Right ventricle myocardium inferior (tissue), 1 donor: ENCODE measurements around the gene MYOG. TPM values are rescaled to one million over a fixed set of nuclear protein-coding genes. Genes with fewer than 3 reads are reported as not detected.

Experiments used
- ATAC-seq: fragments of 200-7000 bp; cut with Tn5 transposase; one replicate; pipeline ENCODE4 v1.9.1; 2020; ENCODE audit warnings: mild to moderate bottlenecking, moderate library complexity
- DNase-seq: peaks from one replicate; pipeline ENCODE4 v3.0.0; 2021; ENCODE audit errors: missing footprints
- intact Hi-C: fragments of 100-400 bp; cut with DNase I; formaldehyde crosslinking; loops from one replicate; pipeline ENCODE4 v1.11.0; 2022
- total RNA-seq: library from RNA; stranded (reverse); fragmentation: NEBNext Ultra II Directional; extraction: Animal tissue kit (Norgen Biotek cat#: 25700); gene quantifications from one replicate; pipeline ENCODE4 v1.2.1, GENCODE V29; 2021
- donor health status: DM: no; HTN: yes; CAD: no; lungs with severe emphysema.

MYOG gene
- total RNA-seq, 1 donor from 2014 or later = not detected

DNA sequence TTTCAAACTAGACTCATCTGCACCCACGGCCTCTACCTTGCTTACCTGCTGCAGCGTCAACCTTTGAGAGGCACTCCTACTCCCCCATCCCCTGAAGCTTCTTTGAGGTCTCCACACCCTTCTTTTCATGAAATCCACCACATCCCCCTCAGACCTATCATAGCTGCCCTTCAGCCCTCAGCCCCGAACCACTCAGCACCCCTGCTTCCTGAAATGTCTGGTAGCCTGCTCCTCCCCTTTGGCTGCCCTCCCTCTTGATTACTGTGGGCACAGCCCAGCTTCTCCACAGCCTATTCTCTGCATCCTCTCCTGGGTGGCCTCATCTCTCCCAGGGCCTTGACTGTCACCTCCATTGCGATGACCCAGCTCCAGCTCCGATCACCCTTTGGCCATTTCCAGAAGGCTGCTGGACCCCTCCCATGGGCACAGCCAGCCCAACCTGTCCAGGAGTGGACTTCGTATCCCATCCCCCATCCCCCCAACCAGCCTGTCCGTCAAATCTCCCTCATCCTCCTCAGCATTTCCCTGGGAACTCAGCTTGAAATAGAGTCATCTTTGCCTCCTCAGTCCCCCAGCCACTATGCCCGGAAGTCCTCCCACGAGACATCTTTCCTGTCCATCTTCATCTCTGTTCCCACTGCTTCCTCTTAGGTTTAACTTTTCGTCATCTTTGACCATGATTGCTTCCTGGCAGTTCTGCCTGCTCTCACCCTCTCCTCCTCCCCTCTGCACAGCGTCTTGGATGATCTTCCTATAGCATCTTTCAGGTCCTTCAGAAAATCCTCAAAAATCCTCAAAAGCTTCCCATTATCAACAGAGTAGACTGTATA is 35.6 kb upstream of the MYOG start:
- DNase-seq (no peak), ATAC-seq (no peak)
- intact Hi-C loops = no loop called here

DNA sequence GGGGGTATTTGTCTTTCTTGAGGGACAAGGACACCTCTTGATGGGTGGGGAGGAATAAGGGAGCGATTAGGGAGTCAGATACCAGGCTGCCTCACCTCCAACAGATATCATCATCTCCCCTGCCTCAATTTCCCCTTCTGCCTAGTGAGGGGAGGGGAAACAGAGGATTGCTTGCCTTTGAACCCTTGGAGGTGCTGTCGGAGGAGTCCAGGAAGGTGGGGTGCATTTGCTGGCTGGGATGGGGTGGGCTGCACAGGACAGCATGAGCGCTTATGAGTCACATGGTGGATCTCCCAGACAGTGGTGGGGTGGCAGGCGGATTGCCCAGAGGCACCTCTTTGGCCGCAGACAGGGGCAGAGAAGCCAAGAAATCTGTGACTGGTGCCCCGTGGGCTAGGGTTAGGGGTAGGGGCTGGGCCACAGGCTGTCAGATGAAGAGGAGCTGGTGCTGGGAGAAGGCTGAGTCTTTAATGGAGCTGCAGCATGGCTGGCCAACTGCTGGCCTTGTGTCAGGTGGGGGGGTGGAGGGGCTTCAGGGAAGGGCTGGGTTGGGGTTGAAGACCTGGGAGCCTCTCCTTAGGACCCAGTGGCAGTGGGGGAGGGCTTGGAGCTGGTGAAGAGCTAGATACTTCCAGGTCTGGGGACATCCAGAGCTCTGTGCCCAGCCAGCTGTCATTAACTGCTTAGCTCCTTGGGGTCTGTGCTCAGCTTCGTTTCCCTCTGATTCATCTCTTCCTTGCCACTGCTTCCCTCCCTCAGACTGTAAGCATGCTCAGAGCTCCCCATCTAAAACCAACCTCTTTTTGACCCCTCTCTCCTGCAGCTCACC is 34.7 kb upstream of the MYOG start:
- DNase-seq = no peak
- intact Hi-C loops = no loop called here
- no peak for ATAC-seq

DNA sequence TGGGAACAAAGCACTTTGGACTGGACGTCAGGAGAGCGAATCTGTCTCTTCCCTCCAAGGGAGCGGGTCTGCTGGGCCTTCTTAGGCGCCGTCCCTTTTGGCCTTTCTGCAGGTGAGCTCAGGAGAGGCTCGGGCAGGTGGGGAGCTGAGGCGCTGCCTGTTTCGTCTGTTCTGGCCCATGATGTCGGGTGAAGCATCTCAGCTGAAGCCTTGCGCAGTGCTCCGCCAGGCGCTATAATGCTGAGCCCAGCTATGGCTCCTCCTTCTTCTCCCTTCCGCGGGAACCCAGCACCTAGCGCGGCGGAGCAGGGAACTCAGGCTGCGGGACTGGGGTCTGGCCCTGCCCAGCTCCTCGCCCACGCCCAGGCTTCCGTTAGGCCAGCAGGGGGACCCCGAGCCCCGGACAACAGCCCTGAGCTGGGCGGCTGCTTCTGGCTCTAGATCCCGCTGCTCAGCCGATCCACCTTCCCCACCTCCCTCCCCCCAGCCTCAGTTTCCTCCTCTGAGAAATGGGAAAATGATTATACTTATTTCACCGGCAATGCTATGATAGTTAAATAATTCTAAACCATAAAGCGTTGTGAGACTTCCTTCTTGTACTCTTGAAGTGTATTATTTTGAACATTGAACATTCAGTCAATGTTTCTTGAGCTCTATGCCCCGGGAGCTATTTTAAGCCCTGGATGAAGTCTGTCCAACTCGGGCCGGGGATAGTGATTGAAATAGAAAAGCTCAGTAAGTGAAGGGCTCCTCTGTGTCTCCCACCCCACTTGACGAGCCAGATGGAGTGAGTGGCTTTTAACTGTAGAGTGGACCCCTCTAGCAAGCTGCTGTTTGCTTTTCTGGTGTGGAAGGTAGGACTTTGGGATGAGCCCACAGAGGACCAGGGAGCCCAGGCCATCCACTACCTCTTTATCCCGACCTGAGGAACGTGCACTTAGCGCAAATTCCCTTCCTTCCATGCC is 32.1 kb upstream of the MYOG start:
- DNase-seq (peak; percentile 89), ATAC-seq (peak; percentile 94)
- intact Hi-C loops = loop anchor here (1.0 to 2.0 kb wide), 2 partner anchors 54 to 99 kb away; no protein-coding TSS in a partner anchor

DNA sequence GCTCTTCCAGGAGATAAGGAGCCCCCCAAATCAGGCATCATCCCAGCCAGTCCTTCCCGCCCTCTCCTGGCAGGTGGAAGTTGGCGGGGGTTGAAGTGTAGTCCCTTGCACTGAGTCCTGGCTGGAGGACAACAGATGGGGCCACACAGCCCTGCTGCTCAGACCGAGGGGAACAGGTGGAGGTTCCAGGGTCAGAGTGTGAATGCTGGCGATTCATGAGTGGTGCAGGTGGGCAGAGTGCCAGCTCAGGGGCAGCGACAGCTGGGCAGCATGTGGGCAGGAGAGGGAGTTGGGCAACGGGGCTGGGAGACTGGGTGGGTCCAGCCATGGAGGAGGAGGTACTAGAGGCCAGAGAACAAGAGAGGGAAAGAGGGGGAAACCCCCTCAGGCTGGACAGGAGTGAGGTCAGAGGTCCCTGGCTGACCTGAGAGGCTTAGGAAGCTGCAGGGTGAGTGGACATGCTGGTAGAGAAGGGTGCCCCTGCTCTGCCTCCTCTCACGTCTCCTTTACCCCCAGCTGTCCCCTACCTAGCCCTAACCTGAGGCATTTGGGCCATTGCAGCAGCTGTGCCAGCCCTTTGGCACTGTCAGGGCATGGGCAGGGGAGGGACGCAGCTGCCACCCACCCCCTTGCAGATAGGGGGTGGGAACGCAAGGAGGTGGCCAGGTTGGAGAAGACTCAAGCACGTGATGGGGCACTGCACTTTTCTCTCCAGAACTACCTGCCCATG is 30.4 kb upstream of the MYOG start:
- no peak for ATAC-seq
- intact Hi-C loops = loop anchor here (2.0 kb wide), 1 partner anchor 101 kb away; no protein-coding TSS in a partner anchor
- no peak for DNase-seq

DNA sequence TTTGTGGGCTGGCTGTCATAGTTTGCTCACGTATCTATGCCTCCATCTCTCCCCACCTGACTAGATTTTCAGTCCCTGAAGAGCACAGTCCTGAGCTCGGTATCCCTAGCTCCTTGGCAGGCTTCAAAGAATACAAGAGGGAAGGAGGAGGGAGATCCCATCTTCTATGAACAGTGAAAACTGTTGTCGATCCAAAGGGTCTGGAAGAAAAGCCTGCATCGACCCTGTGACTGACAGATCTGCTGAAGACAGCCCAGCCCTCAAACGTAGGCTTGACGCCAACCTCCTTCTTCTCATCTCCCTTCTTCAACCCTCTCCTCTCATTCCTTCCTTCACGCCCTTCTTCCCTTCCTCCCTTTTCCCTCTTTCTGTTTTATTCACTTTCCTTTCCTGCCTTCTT is 28.4 kb upstream of the MYOG start:
- ATAC-seq (no peak), DNase-seq (no peak)
- intact Hi-C loops = no loop called here

DNA sequence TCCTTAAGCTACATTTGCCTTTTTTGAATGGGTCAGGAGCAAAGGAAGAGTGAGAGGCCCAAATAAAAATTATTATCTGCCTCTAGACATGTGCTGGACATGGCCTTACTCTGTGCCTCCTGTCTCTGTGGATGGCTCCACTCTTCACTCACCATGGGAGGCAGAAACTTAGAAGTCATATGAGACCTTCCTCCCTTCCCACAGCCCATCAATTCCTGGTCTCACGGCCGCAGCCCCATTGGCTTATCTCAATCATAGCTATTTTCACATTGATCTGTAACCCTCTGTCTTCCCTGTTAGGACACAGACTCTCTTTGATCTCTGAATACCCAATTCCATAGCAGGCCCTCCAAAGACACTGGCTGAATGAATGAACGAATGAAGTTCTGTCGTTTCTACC is 27.5 kb upstream of the MYOG start:
- intact Hi-C loops = no loop called here
- ATAC-seq (no peak), DNase-seq (no peak)

DNA sequence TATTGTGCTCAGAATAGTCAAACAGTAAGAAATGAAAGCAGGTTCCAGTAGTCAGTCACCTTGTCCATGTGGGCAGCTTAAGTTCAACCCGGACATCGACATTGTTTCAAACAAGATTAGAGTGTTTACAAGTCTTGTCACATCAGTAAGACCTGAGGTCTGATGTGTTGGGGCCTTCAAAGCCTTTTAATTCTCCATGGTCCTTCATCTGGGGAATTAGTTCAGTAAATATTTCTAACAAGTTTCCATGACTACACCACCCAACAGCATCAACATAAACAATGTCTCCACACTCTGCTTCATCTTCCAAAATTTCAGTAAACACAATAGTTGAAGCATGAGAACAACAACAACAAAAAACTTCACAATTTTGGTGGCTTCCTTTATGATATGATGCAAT is 26.7 kb upstream of the MYOG start:
- no peak for ATAC-seq
- DNase-seq = no peak
- intact Hi-C loops = no loop called here

DNA sequence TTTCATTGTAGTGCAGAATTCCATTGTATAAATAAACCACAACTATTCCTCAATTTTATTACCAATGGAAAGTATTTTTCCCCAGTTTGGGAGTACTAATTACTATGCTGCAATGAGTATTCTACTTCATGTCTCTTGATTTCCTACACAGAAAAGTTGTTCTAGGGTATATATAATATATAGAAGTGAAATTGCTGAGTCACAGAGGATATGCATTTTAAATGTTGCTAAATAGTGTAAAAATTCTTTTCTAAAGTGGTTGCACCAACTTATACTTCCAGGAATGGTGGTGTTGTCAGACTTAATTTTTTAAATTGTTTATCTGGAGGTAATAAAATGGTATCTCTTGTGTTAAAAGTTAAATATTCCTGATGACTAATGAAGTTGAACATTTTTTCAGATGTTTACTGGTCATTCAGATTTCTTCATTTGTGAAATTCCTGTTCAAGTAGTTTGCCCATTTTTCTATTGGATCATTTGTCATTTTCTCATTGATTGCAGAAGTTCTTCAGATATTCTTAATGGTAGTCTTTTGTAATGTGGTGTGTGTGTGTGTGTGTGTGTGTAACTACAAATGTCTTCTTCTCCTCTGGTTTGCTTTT is 19.1 kb upstream of the MYOG start:
- ATAC-seq (no peak), DNase-seq (no peak)
- intact Hi-C loops = no loop called here

DNA sequence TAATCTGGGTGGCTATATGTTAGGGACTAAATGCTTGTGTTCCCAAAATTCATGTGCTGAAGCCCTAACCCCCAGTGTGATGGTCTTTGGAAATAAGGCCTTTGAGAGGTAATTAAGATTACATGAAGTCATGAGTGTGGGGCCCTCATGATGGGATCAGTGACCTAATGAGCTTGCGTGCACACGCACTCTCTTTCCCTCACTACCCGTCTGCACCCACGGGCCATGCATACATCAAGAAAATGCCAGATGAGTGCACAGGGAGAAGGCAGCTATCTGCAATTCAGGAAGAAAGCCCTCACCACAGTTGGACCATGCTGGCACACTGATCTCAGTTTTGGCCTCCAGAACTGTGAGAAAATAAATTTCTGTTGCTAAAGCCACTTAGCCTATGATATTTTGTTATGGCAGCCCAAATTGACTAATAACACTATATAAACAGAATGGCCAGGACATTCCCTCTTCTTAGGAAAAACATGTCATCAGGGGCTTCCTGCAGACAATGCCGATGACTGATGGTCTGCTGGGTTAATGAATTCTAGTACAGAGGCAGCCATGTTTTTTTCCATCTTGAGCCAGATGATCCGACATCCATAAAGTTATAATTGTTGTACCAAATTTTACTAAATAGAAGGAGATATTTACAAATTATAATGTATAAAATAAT is 18.1 kb upstream of the MYOG start:
- no peak for ATAC-seq
- no peak for DNase-seq
- intact Hi-C loops = no loop called here

DNA sequence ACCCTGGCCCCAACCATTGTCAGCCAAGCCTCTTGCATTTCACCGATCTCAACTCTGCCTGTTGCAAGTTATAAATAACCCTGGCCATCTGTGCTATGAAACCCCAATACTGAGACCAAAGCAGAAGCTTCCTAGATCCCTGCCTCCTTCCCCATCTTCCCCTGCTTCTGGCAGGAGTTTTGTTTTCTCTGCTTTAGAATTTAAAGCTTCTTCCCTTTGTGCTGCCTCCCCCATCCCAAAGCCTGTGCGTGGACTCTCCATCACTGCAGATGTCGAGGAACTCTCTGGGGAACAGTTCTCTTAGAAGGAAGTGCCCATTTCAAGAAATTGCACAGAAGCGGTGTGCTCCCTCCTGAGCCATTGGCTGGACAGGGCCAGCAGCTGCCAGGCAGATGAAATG is 17.4 kb upstream of the MYOG start:
- intact Hi-C loops = no loop called here
- DNase-seq = no peak

DNA sequence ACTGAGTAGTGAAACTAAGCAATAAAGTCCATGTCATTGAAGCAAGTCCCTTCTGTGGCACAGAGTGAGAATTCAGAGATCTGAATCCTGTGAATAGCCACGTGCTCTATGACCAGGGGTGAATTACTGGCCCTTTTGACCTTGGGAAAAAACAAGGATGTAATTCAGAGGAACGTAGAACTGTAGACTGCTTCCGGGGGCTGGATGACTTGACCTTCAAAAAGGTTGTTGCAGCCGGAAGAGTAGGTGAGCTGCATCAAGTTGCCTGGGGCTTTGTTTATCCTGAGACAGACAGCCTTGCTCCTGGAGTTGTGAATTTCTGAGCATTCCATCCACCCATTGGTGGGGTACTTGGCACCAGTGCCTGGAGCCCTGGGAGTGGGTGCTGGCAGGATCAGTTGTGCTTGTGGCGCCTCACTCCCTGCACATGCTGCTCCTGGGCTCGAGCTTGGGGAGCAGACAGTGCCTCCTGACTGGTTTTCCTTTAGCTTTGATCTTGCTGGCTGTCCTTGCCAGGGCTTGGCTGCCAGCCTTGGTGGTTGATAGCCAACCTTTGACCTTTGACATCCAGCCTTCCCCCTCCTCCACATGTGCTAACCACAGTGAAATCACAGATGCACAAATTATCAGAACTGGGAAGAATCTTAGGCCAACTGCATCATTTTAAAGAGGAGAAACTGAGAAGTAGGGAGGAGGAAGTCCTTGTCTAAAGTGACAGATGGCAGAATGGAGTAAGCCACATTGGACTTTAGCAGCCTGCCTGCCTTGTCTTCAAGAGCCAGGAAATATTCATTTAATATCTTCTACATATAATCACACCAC is 16.2 kb upstream of the MYOG start:
- ATAC-seq = no peak
- intact Hi-C loops = no loop called here
- no peak for DNase-seq

More for the DNA sequence above, 17.4 kb upstream of the MYOG start:
- ATAC-seq = peak; percentile 26

DNA sequence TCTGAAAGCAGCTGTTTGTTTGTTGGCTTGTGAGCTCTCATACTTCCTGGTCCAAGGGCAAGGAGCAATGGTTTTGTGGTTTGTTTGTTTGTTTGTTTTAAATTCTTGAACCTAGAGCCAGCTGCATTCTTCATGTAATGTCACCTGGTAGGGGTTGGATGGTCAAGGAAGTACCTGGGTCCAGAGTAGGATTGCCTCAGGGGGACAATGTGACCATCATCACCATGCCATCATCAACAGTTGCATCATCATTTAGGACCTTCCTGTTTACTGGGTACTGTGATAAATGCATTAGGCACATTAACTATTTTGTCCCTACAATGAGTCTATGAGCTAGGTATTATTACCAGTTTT is 14.7 kb upstream of the MYOG start:
- no peak for ATAC-seq

DNA sequence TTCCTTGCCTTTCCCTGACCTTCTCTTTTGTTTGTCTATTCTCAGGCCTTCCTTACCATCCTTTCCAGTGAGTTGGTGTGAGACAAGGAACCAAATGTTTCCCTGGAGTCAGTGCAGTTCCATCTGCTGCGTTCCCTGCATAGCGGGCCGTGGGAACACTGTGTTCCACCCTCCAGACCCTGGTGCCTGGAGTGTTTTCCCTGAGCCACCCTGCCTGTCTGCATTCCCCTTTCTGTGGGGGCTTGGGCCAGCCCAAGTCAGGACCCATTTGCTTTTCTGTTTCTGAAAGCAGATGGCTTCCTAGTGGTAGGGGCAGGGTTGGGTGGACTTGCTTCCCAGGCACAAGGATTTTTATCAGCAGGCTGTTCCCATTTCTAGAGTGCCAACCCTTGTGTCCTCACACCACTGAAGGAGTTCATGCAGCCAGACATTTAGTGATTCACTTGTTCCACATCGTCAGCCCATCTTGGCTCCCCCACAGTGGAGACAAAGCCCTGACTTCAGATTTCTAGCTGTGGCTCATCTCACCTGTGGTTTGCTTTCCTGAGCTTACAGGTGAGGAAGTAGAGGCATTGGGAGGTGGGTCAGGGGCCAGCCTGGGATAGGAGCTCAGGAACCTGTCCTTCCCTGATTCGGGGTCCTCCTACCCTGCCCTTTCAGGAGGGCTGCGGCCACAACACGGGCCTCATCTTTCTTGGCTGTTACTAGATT is 14.1 kb upstream of the MYOG start:
- intact Hi-C loops = no loop called here
- DNase-seq = no peak
- no peak for ATAC-seq

More for the DNA sequence above, 14.7 kb upstream of the MYOG start:
- no peak for DNase-seq
- intact Hi-C loops = no loop called here

DNA sequence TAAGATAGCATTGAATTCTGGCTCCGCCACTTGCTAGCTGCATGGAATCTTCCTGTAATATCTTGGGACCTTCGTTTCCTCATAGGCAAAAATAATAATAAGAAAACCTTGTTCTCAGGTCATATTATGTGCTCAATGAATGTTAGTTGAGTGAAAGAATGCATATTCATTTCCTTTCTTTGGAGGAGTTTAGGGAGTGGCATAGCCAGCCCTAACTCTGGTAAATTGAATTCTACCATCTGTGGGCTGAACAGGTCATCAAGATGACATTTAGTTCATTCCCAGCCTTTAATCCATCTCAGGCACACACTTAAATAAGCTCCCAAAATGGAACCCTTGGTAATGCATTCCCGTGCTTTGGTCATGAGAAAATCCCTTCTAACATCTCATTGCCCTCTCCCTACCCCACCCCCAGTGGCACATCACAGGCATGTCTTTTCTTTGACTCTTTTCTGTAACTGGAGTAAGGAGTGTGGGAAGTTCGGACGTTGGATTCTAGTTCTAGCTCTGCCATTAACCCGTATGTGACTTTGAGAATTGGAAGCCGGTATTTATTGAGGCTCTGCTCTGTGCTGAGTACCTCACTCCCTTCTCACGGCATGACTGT is 13.2 kb upstream of the MYOG start:
- DNase-seq (no peak), ATAC-seq (no peak)
- intact Hi-C loops = no loop called here

DNA sequence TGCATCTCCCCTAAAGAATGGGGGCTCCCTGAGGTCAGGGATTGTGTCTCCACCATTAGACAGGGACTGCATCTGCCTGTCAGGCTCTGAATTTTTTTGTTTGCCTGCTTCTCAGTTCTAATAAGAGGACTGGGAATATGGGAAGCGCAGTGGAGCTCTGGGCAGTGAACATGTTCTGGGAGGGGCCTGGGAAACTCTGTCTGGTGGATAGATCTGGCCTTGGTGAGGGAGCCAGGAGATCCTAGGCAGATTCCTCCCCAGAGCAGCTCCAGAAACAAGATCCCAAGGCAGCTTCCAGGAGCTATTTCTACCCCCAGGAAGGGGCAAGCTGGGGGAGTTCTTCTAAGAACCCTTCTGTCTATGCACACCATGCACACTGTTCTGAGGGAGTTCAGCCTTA is 12.6 kb upstream of the MYOG start:
- no peak for ATAC-seq
- intact Hi-C loops = no loop called here
- DNase-seq = no peak

DNA sequence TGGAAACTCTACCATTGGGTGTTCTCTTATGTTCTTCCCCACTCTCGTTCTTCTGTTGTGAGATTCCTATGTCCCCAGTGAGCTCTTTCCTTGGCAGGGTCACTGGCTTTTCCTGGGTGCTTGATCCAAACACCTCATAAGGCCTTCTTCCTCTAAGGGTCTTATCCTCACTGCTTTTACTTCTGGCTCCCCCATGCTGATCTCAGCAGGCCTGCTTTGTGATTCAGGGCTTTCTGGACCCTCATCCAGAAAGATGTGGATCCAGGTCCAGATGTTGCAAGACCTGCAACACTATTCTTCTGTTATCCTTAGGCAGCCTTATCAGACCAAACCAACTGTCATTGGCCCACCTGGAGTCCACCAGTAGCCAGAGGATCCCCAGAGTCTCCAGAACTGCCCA is 11.2 kb upstream of the MYOG start:
- intact Hi-C loops = no loop called here
- no peak for ATAC-seq

More for the DNA sequence above, 11.2 kb upstream of the MYOG start:
- DNase-seq = no peak
